ENCODE results near the gene AIRE. TPM values are rescaled to one million over a fixed set of nuclear protein-coding genes. Genes with fewer than 3 reads are reported as not detected.

Gene AIRE
- total RNA-seq, 1 donor from 2014 or later: not detected

GRCh38 chr21:44283948-44284347 lies 1.7 kb upstream of the AIRE start:
- Mint-ChIP-seq H3K4me1 (ENCODE audit: low read depth) (peaks cover 12% of the 10 kb centered on the region), H3K27ac (no peak overlapping the region), H3K4me3 (ENCODE audit: low read depth) (no peak overlapping the region)

GRCh38 chr21:44286086-44286715 lies 525 bp downstream of the AIRE start:
- no peaks in the 10 kb centered on the region for H3K36me3 Mint-ChIP-seq (ENCODE audit: insufficient read depth)
- no peak for DNase-seq (ENCODE audit: low spot score, unreplicated experiment)
- H3K27me3 Mint-ChIP-seq: peaks cover 24% of the 10 kb centered on the region
- peaks cover 12% of the 10 kb centered on the region for H3K4me1 Mint-ChIP-seq (ENCODE audit: low read depth)
- no peak overlapping the region for H3K4me3 Mint-ChIP-seq (ENCODE audit: low read depth)
- H3K27ac Mint-ChIP-seq: no peak overlapping the region
- TF ChIP-seq CTCF (IDR thresholded peaks at IDR 0.05; ENCODE audit: unreplicated experiment): no peak
- H3K9me3 Mint-ChIP-seq (ENCODE audit: low read depth): no peaks in the 10 kb centered on the region

More at GRCh38 chr21:44283948-44284347, 1.7 kb upstream of the AIRE start:
- no peak for DNase-seq (ENCODE audit: low spot score, unreplicated experiment)
- peaks cover 24% of the 10 kb centered on the region for H3K27me3 Mint-ChIP-seq
- TF ChIP-seq CTCF (IDR thresholded peaks at IDR 0.05; ENCODE audit: unreplicated experiment): no peak
- H3K36me3 Mint-ChIP-seq (ENCODE audit: insufficient read depth): no peaks in the 10 kb centered on the region
- no peaks in the 10 kb centered on the region for H3K9me3 Mint-ChIP-seq (ENCODE audit: low read depth)

- no peak overlapping the region for H3K4me3 Mint-ChIP-seq (ENCODE audit: low read depth)
- no peak overlapping the region for H3K27ac Mint-ChIP-seq
- H3K4me1 Mint-ChIP-seq (ENCODE audit: low read depth): peaks cover 12% of the 10 kb centered on the region
- no peaks in the 10 kb centered on the region for H3K36me3 Mint-ChIP-seq (ENCODE audit: insufficient read depth)
- peaks cover 24% of the 10 kb centered on the region for H3K27me3 Mint-ChIP-seq
- H3K9me3 Mint-ChIP-seq (ENCODE audit: low read depth): no peaks in the 10 kb centered on the region
- no peak for DNase-seq (ENCODE audit: low spot score, unreplicated experiment)
- TF ChIP-seq CTCF (IDR thresholded peaks at IDR 0.05; ENCODE audit: unreplicated experiment): no peak
Measured at GRCh38 chr21:44286716-44287632, 1.3 kb downstream of the AIRE start.

- Mint-ChIP-seq H3K9me3 (ENCODE audit: low read depth) (no peaks in the 10 kb centered on the region), H3K4me1 (ENCODE audit: low read depth) (peaks cover 3% of the 10 kb centered on the region), H3K27me3 (peaks cover 15% of the 10 kb centered on the region), H3K27ac (no peak overlapping the region), H3K36me3 (ENCODE audit: insufficient read depth) (no peaks in the 10 kb centered on the region), H3K4me3 (ENCODE audit: low read depth) (no peak overlapping the region)
- no peak for DNase-seq (ENCODE audit: low spot score, unreplicated experiment)
- TF ChIP-seq CTCF (IDR thresholded peaks at IDR 0.05; ENCODE audit: unreplicated experiment): no peak
Measured at GRCh38 chr21:44288251-44289110, 2.8 kb downstream of the AIRE start.

Data from progenitor cell of endocrine pancreas (in vitro differentiated cells).